ENCODE measurements around the gene TSPAN6. TPM values are rescaled to one million over a fixed set of nuclear protein-coding genes. Genes with fewer than 3 reads are reported as not detected.

The TSPAN6 gene
- polyA plus RNA-seq, 3 donors: not detected

DNA sequence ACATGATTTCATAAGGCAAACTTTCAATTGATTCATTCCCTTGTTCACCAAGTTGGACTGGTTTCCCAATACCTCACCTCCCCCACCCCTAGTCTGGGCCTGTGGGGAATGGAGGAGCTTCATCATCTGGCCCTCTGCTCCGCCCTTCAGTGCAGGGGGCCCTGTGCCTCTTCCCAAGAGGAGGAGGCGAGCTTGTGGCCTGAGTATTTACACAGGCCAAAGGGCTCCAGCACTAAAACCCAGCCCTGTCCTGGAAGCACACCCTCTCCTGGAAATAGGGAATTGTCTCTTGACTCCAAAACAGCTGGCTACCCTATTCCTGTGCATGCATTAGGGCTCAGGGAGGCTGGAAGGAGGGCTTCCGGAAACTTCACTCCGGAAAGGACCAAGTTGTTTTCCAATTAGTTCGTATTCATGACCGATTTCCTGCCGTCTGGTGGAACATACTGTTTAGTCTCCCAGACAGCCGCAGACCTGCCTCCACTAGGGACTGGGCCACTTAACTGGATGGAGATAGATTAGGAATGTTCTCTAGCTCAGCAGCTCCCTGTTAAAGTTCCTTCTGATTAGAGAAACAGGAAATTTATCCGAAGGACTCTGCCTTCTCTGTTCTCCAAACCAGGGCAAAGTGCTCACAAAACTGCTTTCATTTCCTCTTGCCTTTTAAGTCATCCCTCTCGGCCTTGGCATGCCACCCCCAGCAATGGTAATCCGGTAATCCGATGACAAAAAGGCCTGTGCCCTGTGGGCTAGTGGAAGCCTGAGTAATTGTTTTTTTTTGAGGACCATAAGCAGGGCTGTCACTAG lies 13.1 kb upstream of the TSPAN6 start:
- peaks cover 29 to 32% of the 10 kb centered on the region in 2 donors for H3K27me3 ChIP-seq (ENCODE audit: control insufficient read depth in 2 of 2, insufficient read depth in 2 of 2, low read length in 2 of 2)
- H3K27ac ChIP-seq (ENCODE audit: low read depth in 1 of 2, low read length in 2 of 2): no peak overlapping the region
- H3K9me3 ChIP-seq (replicated peaks in 1 of 2; ENCODE audit: control insufficient read depth in 1 of 2, insufficient read depth in 1 of 2, low read length in 2 of 2): no peaks in the 10 kb centered on the region
- H3K36me3 ChIP-seq (replicated peaks in 1 of 2; ENCODE audit: control insufficient read depth in 1 of 2, insufficient read depth in 2 of 2, low read length in 2 of 2): no peaks in the 10 kb centered on the region
- no peaks in the 10 kb centered on the region for H3K79me2 ChIP-seq (ENCODE audit: insufficient read depth, low read length)
- Mint-ChIP-seq H3K4me3 (no peak overlapping the region), H3K4me1 (no peaks in the 10 kb centered on the region), H3K9me3 (peaks cover 0 to 3% (median 0%) of the 10 kb centered on the region in 7 donors), H3K27ac (no peak overlapping the region), H3K36me3 (no peaks in the 10 kb centered on the region), H3K27me3 (ENCODE audit: low read depth in 3 of 3) (peaks cover 13 to 43% (median 21%) of the 10 kb centered on the region in 3 donors)
- DNase-seq: no peak
- H3K4me3 ChIP-seq (replicated peaks in 1 of 3; ENCODE audit: low read depth in 2 of 3, low read length in 3 of 3): no peak overlapping the region
- WGBS (ENCODE audit: insufficient coverage): 77% methylated on average over 4 of the region's 12 CpGs
- H3K4me2 ChIP-seq (replicated peaks; ENCODE audit: extremely low read depth, low read length, poor library complexity, severe bottlenecking): no peak overlapping the region
- H4K20me1 ChIP-seq (ENCODE audit: insufficient read depth, low read length): no peaks in the 10 kb centered on the region
- H2AFZ ChIP-seq (ENCODE audit: insufficient read depth, low read depth, low read length, poor library complexity, severe bottlenecking): no peak overlapping the region
- TF ChIP-seq, protein P1, sequence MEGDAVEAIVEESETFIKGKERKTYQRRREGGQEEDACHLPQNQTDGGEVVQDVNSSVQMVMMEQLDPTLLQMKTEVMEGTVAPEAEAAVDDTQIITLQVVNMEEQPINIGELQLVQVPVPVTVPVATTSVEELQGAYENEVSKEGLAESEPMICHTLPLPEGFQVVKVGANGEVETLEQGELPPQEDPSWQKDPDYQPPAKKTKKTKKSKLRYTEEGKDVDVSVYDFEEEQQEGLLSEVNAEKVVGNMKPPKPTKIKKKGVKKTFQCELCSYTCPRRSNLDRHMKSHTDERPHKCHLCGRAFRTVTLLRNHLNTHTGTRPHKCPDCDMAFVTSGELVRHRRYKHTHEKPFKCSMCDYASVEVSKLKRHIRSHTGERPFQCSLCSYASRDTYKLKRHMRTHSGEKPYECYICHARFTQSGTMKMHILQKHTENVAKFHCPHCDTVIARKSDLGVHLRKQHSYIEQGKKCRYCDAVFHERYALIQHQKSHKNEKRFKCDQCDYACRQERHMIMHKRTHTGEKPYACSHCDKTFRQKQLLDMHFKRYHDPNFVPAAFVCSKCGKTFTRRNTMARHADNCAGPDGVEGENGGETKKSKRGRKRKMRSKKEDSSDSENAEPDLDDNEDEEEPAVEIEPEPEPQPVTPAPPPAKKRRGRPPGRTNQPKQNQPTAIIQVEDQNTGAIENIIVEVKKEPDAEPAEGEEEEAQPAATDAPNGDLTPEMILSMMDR (IDR thresholded peaks at IDR 0.05): no peak
- intact Hi-C loops (cut with micrococcal nuclease): no loop called here
- no peak overlapping the region for H3K9ac ChIP-seq (ENCODE audit: insufficient read depth, low read length, poor library complexity, severe bottlenecking)
- no peaks in the 10 kb centered on the region for H3K4me1 ChIP-seq (ENCODE audit: control insufficient read depth in 1 of 2, insufficient read depth in 2 of 2, low read length in 2 of 2)

DNA sequence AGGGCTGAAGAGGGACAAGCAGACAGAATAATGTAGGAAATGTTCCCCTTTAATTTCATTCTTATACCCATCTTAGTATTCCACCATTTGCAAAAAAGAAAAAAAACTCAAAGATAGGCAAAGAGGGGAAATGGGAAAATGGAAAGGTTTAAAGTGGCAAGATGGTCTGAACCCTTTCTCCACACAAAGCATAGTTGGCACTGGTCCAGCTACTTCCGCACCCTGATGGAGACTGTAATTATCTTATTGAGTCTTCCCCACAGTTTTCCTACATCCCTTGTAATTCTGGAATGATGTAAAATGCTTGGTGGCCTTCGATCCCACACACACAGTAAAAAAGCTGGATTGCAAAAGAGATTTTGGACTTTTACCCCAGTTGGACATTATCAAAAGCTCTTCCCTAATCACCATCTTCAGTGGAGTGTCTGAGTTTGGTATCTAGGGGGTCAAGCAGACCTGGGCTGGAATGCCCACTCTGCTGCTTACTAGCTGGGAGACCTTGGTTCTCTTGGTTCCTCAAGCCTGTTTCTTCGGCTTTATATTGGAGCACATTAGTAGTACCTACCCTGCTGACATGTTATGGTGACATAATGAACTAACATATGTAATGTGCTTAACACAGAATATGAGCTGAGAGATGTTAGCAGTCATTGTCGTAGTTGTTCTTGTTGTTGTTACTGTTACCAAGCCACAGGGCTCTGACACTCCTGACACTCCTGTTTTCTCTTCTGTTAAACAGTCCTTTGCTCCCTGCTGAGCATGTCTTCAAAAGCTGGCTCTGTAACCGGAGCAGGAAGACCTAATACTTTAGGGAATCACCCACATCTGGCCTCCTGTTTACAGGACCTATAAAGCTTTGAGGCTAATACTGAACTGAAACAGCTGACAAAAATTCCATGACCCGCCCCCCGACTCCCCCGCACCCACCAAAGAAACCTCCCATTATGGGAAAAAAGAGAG lies 12.1 kb upstream of the TSPAN6 start:
- Histone ChIP-seq H3K79me2 (ENCODE audit: insufficient read depth, low read length) (no peaks in the 10 kb centered on the region), H3K4me2 (replicated peaks; ENCODE audit: extremely low read depth, low read length, poor library complexity, severe bottlenecking) (no peak overlapping the region), H2AFZ (ENCODE audit: insufficient read depth, low read depth, low read length, poor library complexity, severe bottlenecking) (no peak overlapping the region), H3K9me3 (replicated peaks in 1 of 2; ENCODE audit: control insufficient read depth in 1 of 2, insufficient read depth in 1 of 2, low read length in 2 of 2) (no peaks in the 10 kb centered on the region), H3K4me1 (ENCODE audit: control insufficient read depth in 1 of 2, insufficient read depth in 2 of 2, low read length in 2 of 2) (peaks cover 0 to 3% of the 10 kb centered on the region in 2 donors), H4K20me1 (ENCODE audit: insufficient read depth, low read length) (no peaks in the 10 kb centered on the region), H3K4me3 (replicated peaks in 1 of 3; ENCODE audit: low read depth in 2 of 3, low read length in 3 of 3) (no peak overlapping the region), H3K36me3 (replicated peaks in 1 of 2; ENCODE audit: control insufficient read depth in 1 of 2, insufficient read depth in 2 of 2, low read length in 2 of 2) (no peaks in the 10 kb centered on the region), H3K9ac (ENCODE audit: insufficient read depth, low read length, poor library complexity, severe bottlenecking) (no peak overlapping the region), H3K27ac (ENCODE audit: low read depth in 1 of 2, low read length in 2 of 2) (no peak overlapping the region), H3K27me3 (ENCODE audit: control insufficient read depth in 2 of 2, insufficient read depth in 2 of 2, low read length in 2 of 2) (peaks cover 26 to 29% of the 10 kb centered on the region in 2 donors)
- Mint-ChIP-seq H3K36me3 (no peaks in the 10 kb centered on the region), H3K4me3 (no peak overlapping the region), H3K27ac (no peak overlapping the region), H3K4me1 (peaks cover 5% of the 10 kb centered on the region), H3K9me3 (peaks cover 0 to 3% (median 0%) of the 10 kb centered on the region in 7 donors), H3K27me3 (ENCODE audit: low read depth in 3 of 3) (peaks cover 18 to 48% (median 22%) of the 10 kb centered on the region in 3 donors)
- no CpG with 5 or more reads among the region's 8 CpGs for WGBS (ENCODE audit: insufficient coverage)
- TF ChIP-seq, protein P1 (IDR thresholded peaks at IDR 0.05): no peak
- no peak for DNase-seq
- intact Hi-C loops (cut with micrococcal nuclease): no loop called here
